ENCODE results near the gene DPP10.
A peak's percentile ranks its signal among the peaks of the same experiment; 100 is the strongest.
"Not testable (repeated sequence)": the region's sequence is repeated elsewhere in the genome, so short reads cannot be mapped to it uniquely, and the experiment has no call there.

The DPP10 gene

GRCh38 chr2:114843963-114844362 lies 401.5 kb downstream of the DPP10 start:
- DNase-seq: no peak

- DNase-seq: no peak
Measured at GRCh38 chr2:114857196-114857595, 414.8 kb downstream of the DPP10 start.

GRCh38 chr2:114859726-114860510 lies 417.5 kb downstream of the DPP10 start:
- DNase-seq: no peak

GRCh38 chr2:114862243-114862642 lies 419.8 kb downstream of the DPP10 start:
- peak; percentile 26 for DNase-seq

GRCh38 chr2:114864901-114865300 lies 422.5 kb downstream of the DPP10 start:
- peak; percentile 82 for DNase-seq

GRCh38 chr2:114880046-114880445 lies 437.6 kb downstream of the DPP10 start:
- DNase-seq: no peak

GRCh38 chr2:114919985-114920384 lies 477.5 kb downstream of the DPP10 start:
- DNase-seq: no peak

- no peak for DNase-seq
Measured at GRCh38 chr2:114922076-114922475, 479.6 kb downstream of the DPP10 start.

- no peak for DNase-seq
Measured at GRCh38 chr2:114925296-114926255, 483.1 kb downstream of the DPP10 start.

GRCh38 chr2:114926303-114926702 lies 483.9 kb downstream of the DPP10 start:
- no peak for DNase-seq

- DNase-seq: no peak
Measured at GRCh38 chr2:114929225-114929624, 486.8 kb downstream of the DPP10 start.

- DNase-seq: no peak
Measured at GRCh38 chr2:114933671-114934241, 491.3 kb downstream of the DPP10 start.

GRCh38 chr2:114935031-114935430 lies 492.6 kb downstream of the DPP10 start:
- DNase-seq: no peak

GRCh38 chr2:114937366-114937930 lies 495.0 kb downstream of the DPP10 start:
- DNase-seq: no peak

GRCh38 chr2:114940785-114941458 lies 498.5 kb downstream of the DPP10 start:
- DNase-seq: no peak

GRCh38 chr2:114949228-114949804 lies 506.9 kb downstream of the DPP10 start:
- no peak for DNase-seq

GRCh38 chr2:114960389-114960788 lies 517.9 kb downstream of the DPP10 start:
- no peak for DNase-seq

GRCh38 chr2:114962532-114962931 lies 520.1 kb downstream of the DPP10 start:
- DNase-seq: no peak

GRCh38 chr2:114968748-114969400 lies 526.4 kb downstream of the DPP10 start:
- no peak for DNase-seq

GRCh38 chr2:115004321-115004720 lies 561.9 kb downstream of the DPP10 start:
- not testable (repeated sequence) for DNase-seq

GRCh38 chr2:115011721-115012120 lies 569.3 kb downstream of the DPP10 start:
- no peak for DNase-seq

- not testable (repeated sequence) for DNase-seq
Measured at GRCh38 chr2:115022013-115022412, 579.6 kb downstream of the DPP10 start.

Data from NCI-H1694 (cell line).